ENCODE measurements around the gene GBF1.
A peak's percentile ranks its signal among the peaks of the same experiment; 100 is the strongest.

Gene GBF1

DNA sequence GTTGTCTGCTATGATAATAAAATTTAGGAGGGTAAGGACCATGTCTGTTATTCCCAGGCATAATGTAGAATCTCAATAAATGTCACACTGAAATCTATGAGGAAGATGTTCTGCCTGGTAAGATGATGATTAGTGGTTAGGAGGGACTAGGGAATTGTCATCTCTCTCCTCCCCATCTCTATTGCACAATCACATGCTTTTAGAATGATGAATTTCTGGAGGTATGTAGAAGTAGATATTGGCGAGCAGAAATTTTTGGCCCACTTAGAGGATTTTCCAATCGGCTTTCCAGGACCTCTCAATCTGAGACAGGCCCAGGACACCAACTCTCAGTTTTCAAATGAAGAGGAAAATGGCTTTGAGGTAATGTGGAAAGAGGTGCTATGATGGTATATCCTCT lies 2.0 kb upstream of the GBF1 start:
- no peak for DNase-seq

DNA sequence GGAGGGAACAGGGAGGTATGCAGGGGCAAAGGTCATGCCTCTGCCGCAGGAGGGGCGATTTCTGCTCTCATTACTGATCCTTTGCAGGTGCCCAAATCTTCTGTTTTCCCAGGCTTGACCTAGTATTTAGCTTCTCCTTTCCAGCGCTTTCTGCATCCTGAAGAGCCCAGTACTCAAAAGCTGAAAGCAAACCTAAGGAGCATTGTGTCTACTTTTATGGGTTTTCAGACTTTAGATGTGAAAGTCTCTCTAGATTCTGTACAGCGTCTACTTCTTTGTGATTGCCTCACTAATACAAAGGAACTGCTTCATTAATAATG lies 560 bp downstream of the GBF1 start:
- Histone ChIP-seq H3K9ac (ENCODE audit: low read depth, low read length) (peak overlapping the region; percentile 63), H3K79me2 (ENCODE audit: insufficient read depth, low read length) (peaks cover 56% of the 10 kb centered on the region), H3K4me1 (ENCODE audit: insufficient read depth, low read length) (peaks cover 33% of the 10 kb centered on the region), H2AFZ (ENCODE audit: low read depth, low read length) (peak overlapping the region; percentile 85), H3K4me3 (ENCODE audit: low read depth in 1 of 2, low read length in 2 of 2) (peak overlapping the region; percentile 57 to 74), H4K20me1 (ENCODE audit: insufficient read depth, low read length) (peaks cover 33% of the 10 kb centered on the region; the same call in 1 of the 2 replicates), H3K9me3 (ENCODE audit: insufficient read depth, low read length, severe bottlenecking) (no peaks in the 10 kb centered on the region), H3K27me3 (ENCODE audit: insufficient read depth, low read length, poor library complexity) (no peaks in the 10 kb centered on the region), H3K27ac (ENCODE audit: low read length) (peak overlapping the region; percentile 80), H3K4me2 (ENCODE audit: insufficient read depth, low read length) (peak overlapping the region; percentile 87), H3K36me3 (ENCODE audit: insufficient read depth, low read length) (peaks cover 14% of the 10 kb centered on the region)
- TF ChIP-seq, protein P1, sequence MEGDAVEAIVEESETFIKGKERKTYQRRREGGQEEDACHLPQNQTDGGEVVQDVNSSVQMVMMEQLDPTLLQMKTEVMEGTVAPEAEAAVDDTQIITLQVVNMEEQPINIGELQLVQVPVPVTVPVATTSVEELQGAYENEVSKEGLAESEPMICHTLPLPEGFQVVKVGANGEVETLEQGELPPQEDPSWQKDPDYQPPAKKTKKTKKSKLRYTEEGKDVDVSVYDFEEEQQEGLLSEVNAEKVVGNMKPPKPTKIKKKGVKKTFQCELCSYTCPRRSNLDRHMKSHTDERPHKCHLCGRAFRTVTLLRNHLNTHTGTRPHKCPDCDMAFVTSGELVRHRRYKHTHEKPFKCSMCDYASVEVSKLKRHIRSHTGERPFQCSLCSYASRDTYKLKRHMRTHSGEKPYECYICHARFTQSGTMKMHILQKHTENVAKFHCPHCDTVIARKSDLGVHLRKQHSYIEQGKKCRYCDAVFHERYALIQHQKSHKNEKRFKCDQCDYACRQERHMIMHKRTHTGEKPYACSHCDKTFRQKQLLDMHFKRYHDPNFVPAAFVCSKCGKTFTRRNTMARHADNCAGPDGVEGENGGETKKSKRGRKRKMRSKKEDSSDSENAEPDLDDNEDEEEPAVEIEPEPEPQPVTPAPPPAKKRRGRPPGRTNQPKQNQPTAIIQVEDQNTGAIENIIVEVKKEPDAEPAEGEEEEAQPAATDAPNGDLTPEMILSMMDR (IDR thresholded peaks at IDR 0.05; ENCODE audit: borderline replicate concordance, extremely low read depth, low read length, poor library complexity, severe bottlenecking), result no peak
- TF ChIP-seq EZH2 (IDR thresholded peaks at IDR 0.05; ENCODE audit: borderline replicate concordance, low read depth, low read length, severe bottlenecking), result no peak
- no peak for DNase-seq
- ATAC-seq (ENCODE audit: insufficient read depth, low read depth), result no peak

More for the DNA sequence above, 2.0 kb upstream of the GBF1 start:
- TF ChIP-seq EZH2 (IDR thresholded peaks at IDR 0.05; ENCODE audit: borderline replicate concordance, low read depth, low read length, severe bottlenecking), result no peak
- TF ChIP-seq, protein P1 (IDR thresholded peaks at IDR 0.05; ENCODE audit: borderline replicate concordance, extremely low read depth, low read length, poor library complexity, severe bottlenecking), result no peak
- H3K9ac ChIP-seq (ENCODE audit: low read depth, low read length), result no peak overlapping the region
- H3K79me2 ChIP-seq (ENCODE audit: insufficient read depth, low read length), result peaks cover 30% of the 10 kb centered on the region
- no peak overlapping the region for H2AFZ ChIP-seq (ENCODE audit: low read depth, low read length)
- H3K27ac ChIP-seq (ENCODE audit: low read length), result no peak overlapping the region
- H3K27me3 ChIP-seq (ENCODE audit: insufficient read depth, low read length, poor library complexity), result peaks cover under 1% of the 10 kb centered on the region
- H3K4me2 ChIP-seq (ENCODE audit: insufficient read depth, low read length), result no peak overlapping the region
- H4K20me1 ChIP-seq (ENCODE audit: insufficient read depth, low read length), result peaks cover 22% of the 10 kb centered on the region; the same call in 1 of the 2 replicates
- H3K9me3 ChIP-seq (ENCODE audit: insufficient read depth, low read length, severe bottlenecking), result no peaks in the 10 kb centered on the region
- no peak overlapping the region for H3K4me3 ChIP-seq (ENCODE audit: low read depth in 1 of 2, low read length in 2 of 2)
- peaks cover 32% of the 10 kb centered on the region for H3K4me1 ChIP-seq (ENCODE audit: insufficient read depth, low read length)
- ATAC-seq (ENCODE audit: insufficient read depth, low read depth), result no peak
- H3K36me3 ChIP-seq (ENCODE audit: insufficient read depth, low read length), result peaks cover 9% of the 10 kb centered on the region

DNA sequence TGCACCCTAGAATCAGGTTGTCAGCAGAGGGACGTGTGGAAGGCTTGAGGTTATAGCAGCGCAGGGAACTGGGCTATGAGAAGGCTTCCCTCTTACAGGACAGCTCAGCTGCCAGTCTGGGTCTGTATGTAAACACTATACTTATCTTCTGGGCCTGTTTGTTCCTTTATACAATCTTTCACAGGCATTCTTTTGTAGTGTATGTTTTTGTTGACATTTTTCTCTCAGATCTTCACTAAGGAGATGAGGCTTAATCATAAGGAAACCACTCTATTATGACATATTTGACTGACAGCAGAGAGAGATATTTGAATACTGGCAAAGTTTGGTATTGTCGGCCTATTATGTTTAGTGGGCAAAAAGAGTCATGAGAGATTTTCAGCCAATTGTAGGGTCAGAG lies 929 bp downstream of the GBF1 start:
- peak overlapping the region; percentile 80 for H3K27ac ChIP-seq (ENCODE audit: low read length)
- DNase-seq (no peak), ATAC-seq (ENCODE audit: insufficient read depth, low read depth) (no peak)
- peaks cover 37% of the 10 kb centered on the region; the same call in 1 of the 2 replicates for H4K20me1 ChIP-seq (ENCODE audit: insufficient read depth, low read length)
- H3K79me2 ChIP-seq (ENCODE audit: insufficient read depth, low read length), result peaks cover 59% of the 10 kb centered on the region
- no peaks in the 10 kb centered on the region for H3K27me3 ChIP-seq (ENCODE audit: insufficient read depth, low read length, poor library complexity)
- H3K4me2 ChIP-seq (ENCODE audit: insufficient read depth, low read length), result peak overlapping the region; percentile 87
- H3K9ac ChIP-seq (ENCODE audit: low read depth, low read length), result peak overlapping the region; percentile 63
- H2AFZ ChIP-seq (ENCODE audit: low read depth, low read length), result no peak overlapping the region
- H3K4me3 ChIP-seq (ENCODE audit: low read depth in 1 of 2, low read length in 2 of 2), result peak overlapping the region; percentile 57 to 74
- no peaks in the 10 kb centered on the region for H3K9me3 ChIP-seq (ENCODE audit: insufficient read depth, low read length, severe bottlenecking)
- TF ChIP-seq, protein P1 (IDR thresholded peaks at IDR 0.05; ENCODE audit: borderline replicate concordance, extremely low read depth, low read length, poor library complexity, severe bottlenecking), result no peak
- no peak for TF ChIP-seq EZH2 (IDR thresholded peaks at IDR 0.05; ENCODE audit: borderline replicate concordance, low read depth, low read length, severe bottlenecking)
- peaks cover 14% of the 10 kb centered on the region for H3K36me3 ChIP-seq (ENCODE audit: insufficient read depth, low read length)
- H3K4me1 ChIP-seq (ENCODE audit: insufficient read depth, low read length), result peaks cover 33% of the 10 kb centered on the region
